Endothelial cell of umbilical vein (primary cell): ENCODE data around the gene PLBD1. TPM values are rescaled to one million over a fixed set of nuclear protein-coding genes. Genes with fewer than 3 reads are reported as not detected.

Experiments
- Bru-seq: library from RNA; stranded (reverse); fragments of 400-500 nt; gene quantifications from one replicate; lab custom pipeline; 2021; lab: Mats Ljungman, UMichigan
- BruChase-seq, 2 experiments: library from RNA; stranded (reverse); fragments of 400-500 nt; gene quantifications; one replicate each; lab custom pipeline; 2021; lab: Mats Ljungman, UMichigan
- BruUV-seq: library from RNA; stranded (reverse); fragments of 400-500 nt; replicated peaks from 2 replicates; lab custom pipeline; 2021; lab: Mats Ljungman, UMichigan
- CTCF ChIA-PET: fragments of 300-600, 350-600 bp; sonication (Branson Sonifier 250); formaldehyde crosslinking; loops from one replicate; lab custom pipeline; 2021; ENCODE audit warnings: antibody characterized with exemption, inconsistent platforms; lab: Charles Lee
- POLR2A ChIA-PET: fragments of 300-600, 350-600 bp; sonication (Branson Sonifier 250); formaldehyde crosslinking; loops from one replicate; lab custom pipeline; 2021; ENCODE audit warnings: antibody characterized with exemption, inconsistent platforms; lab: Charles Lee
- DNase-seq: peaks from one replicate; pipeline ENCODE4 v3.0.0-alpha.2; 2011; ENCODE audit warnings: low read depth, low spot score
- FAIRE-seq: peaks from 2 replicates; lab custom pipeline; 2011; peaks lifted over from hg19 to GRCh38; lab: Jason Lieb, UNC
- H2AFZ ChIP-seq: 2 replicates; pipeline ENCODE4 v1.6.0; 2012; ENCODE audit warnings: low read depth, low read length, control low read depth, inconsistent platforms
- H3K27ac ChIP-seq: 2 replicates; pipeline ENCODE4 v1.5.1; 2011; ENCODE audit warnings: low read depth, mild to moderate bottlenecking, control low read depth, low read length, moderate library complexity; ENCODE audit not compliant: insufficient read depth
- H3K27me3 ChIP-seq, 2 experiments: 2 replicates each; pipeline versions ENCODE4 v1.6.0 to v1.6.1; 2011; ENCODE audit warnings: low read length in 2 of 2, mixed read lengths in 1 of 2; ENCODE audit not compliant: control insufficient read depth in 2 of 2, insufficient read depth in 2 of 2
- H3K36me3 ChIP-seq, 2 experiments: 2 replicates in 1 of 2; 3 replicates in 1 of 2; pipeline ENCODE4 v1.5.1; 2011; ENCODE audit warnings: low read length in 2 of 2, mild to moderate bottlenecking in 1 of 2, moderate library complexity in 1 of 2; ENCODE audit not compliant: control insufficient read depth in 2 of 2, insufficient read depth in 2 of 2; ENCODE audit errors: extremely low read depth in 1 of 2
- H3K4me1 ChIP-seq: 3 replicates; pipeline ENCODE4 v1.5.1; 2011; ENCODE audit warnings: mild to moderate bottlenecking, low read length; ENCODE audit not compliant: control insufficient read depth, insufficient read depth; ENCODE audit errors: extremely low read depth
- H3K4me2 ChIP-seq: 2 replicates; pipeline ENCODE4 v1.6.1; 2011; ENCODE audit warnings: low read length, control low read depth, mixed read lengths; ENCODE audit not compliant: insufficient read depth
- H3K4me3 ChIP-seq, 3 experiments: fragments of 200-600 bp in 1 of 3; sonication (generic), shearing (Covaris generic) in 1 of 3; replicated peaks in 1 of 3; 2 replicates each; pipeline ENCODE4 v1.5.1; 2011 to 2016; ENCODE audit warnings: control low read depth in 3 of 3, low read length in 3 of 3, mild to moderate bottlenecking in 2 of 3, inconsistent platforms in 1 of 3, low read depth in 1 of 3, moderate library complexity in 1 of 3; ENCODE audit not compliant: insufficient read depth in 1 of 3
- H3K79me2 ChIP-seq: 2 replicates; pipeline ENCODE4 v1.6.0; 2012; ENCODE audit warnings: low read length, inconsistent platforms; ENCODE audit not compliant: control insufficient read depth, insufficient read depth
- H3K9ac ChIP-seq: replicated peaks from 2 replicates; pipeline ENCODE3; 2011; ENCODE audit warnings: low read length, control low read depth; ENCODE audit not compliant: insufficient read depth; ENCODE audit errors: extremely low read depth
- H3K9me1 ChIP-seq: replicated peaks from 3 replicates; pipeline ENCODE4 v1.6.0; 2011; ENCODE audit warnings: mild to moderate bottlenecking, low read length; ENCODE audit not compliant: control insufficient read depth, insufficient read depth; ENCODE audit errors: extremely low read depth
- H3K9me3 ChIP-seq: replicated peaks from 2 replicates; pipeline ENCODE4 v1.5.1; 2012; ENCODE audit warnings: low read length, inconsistent platforms; ENCODE audit not compliant: control insufficient read depth, insufficient read depth
- H4K20me1 ChIP-seq: replicated peaks from 2 replicates; pipeline ENCODE3; 2011; ENCODE audit warnings: mild to moderate bottlenecking, low read length; ENCODE audit not compliant: control insufficient read depth, insufficient read depth; ENCODE audit errors: extremely low read depth
- EZH2 ChIP-seq: IDR thresholded peaks from 2 replicates; pipeline ENCODE4 v1.6.1; 2012; ENCODE audit warnings: borderline replicate concordance, low read depth, mild to moderate bottlenecking, moderate library complexity, low read length, inconsistent platforms; ENCODE audit not compliant: severe bottlenecking
- FOS ChIP-seq: IDR thresholded peaks from 2 replicates; pipeline ENCODE4 v1.6.1; 2011; ENCODE audit warnings: mild to moderate bottlenecking, low read length, moderate library complexity, borderline replicate concordance; ENCODE audit not compliant: insufficient read depth
- GATA2 ChIP-seq: IDR thresholded peaks from 2 replicates; pipeline ENCODE4 v1.7.0; 2011; ENCODE audit warnings: low read depth, mild to moderate bottlenecking, moderate library complexity, mixed read lengths, low read length; ENCODE audit not compliant: insufficient read length, insufficient read depth
- JUN ChIP-seq: IDR thresholded peaks from 2 replicates; pipeline ENCODE4 v1.6.1; 2011; ENCODE audit warnings: borderline replicate concordance, low read depth; ENCODE audit not compliant: insufficient read length, insufficient read depth
- MYC ChIP-seq: IDR thresholded peaks from one replicate; pipeline ENCODE4 v1.6.1; 2011; ENCODE audit warnings: mild to moderate bottlenecking, low read depth, low read length
- POLR2A ChIP-seq: IDR thresholded peaks from 2 replicates; pipeline ENCODE4 v1.6.1; 2012; ENCODE audit warnings: low read depth, mild to moderate bottlenecking, control low read depth, low read length
- POLR2AphosphoS5 ChIP-seq: IDR thresholded peaks from 2 replicates; pipeline ENCODE4 v1.6.1; 2012; ENCODE audit warnings: low read depth, mild to moderate bottlenecking, control low read depth, low read length, moderate library complexity; ENCODE audit not compliant: insufficient read depth
- dilution Hi-C: fragments of 300-500 bp; cut with MboI; formaldehyde crosslinking; loops from one replicate; pipeline ENCODE4 v1.15.0; 2019; ENCODE audit warnings: low sequenced_read_pairs; ENCODE audit not compliant: extremely low pct_ligation_motif_present
- intact Hi-C: fragments of 100-400 bp; cut with micrococcal nuclease; formaldehyde crosslinking; loops from one replicate; pipeline ENCODE4 v1.10.0; 2022
- long read RNA-seq: library from polyadenylated mRNA; stranded (forward); transcript quantifications from one replicate; pipeline ENCODE4 v2.0.0, GENCODE V29; 2021
- polyA minus RNA-seq, 3 experiments: library from RNA; depleted of rRNA, polyadenylated mRNA; stranded (reverse); fragments of >200 nt; gene quantifications; 1 replicate in 1 of 3; 2 replicates in 2 of 3; pipeline ENCODE4 v1.2.3, GENCODE V29; 2011
- polyA plus RNA-seq, 4 experiments: library from polyadenylated mRNA; depleted of rRNA in 3 of 4; stranded (reverse) in 3 of 4; unstranded in 1 of 4; fragments of >200 nt; gene quantifications; 2 replicates each; pipeline versions ENCODE4 v1.2.1 to v1.2.3, GENCODE V29; 2011 to 2012; ENCODE audit warnings: missing spikeins in 1 of 4
- total RNA-seq: library from RNA; stranded (reverse); gene quantifications from 2 replicates; pipeline ENCODE4 v1.2.3, GENCODE V29; 2021
- TF ChIP-seq, protein P1 (sequence below), 2 donors: IDR thresholded peaks; 1 replicate in 1 of 2; 2 replicates in 1 of 2; pipeline ENCODE4 v1.5.1; 2011; ENCODE audit warnings: low read length in 2 of 2, mild to moderate bottlenecking in 2 of 2, moderate library complexity in 2 of 2, control low read depth in 1 of 2, inconsistent platforms in 1 of 2, low read depth in 1 of 2; ENCODE audit not compliant: insufficient read depth in 1 of 2; ENCODE audit errors: extremely low read depth in 1 of 2
- TF ChIP-seq, protein P2 (sequence below): IDR thresholded peaks from 2 replicates; pipeline ENCODE4 v1.6.1; 2011; ENCODE audit not compliant: insufficient read depth, insufficient read length

PLBD1 gene
- total RNA-seq (0.14 TPM in 1 of 2 replicates, not detected in the other), polyA plus RNA-seq (0.04 and 0.10 TPM in 2 replicates), polyA minus RNA-seq (0.34 TPM in 1 of 2 replicates, not detected in the other), Bru-seq, nascent RNA (percentile 4 among the genes with signal in this experiment), BruChase-seq, experiment 1, labeled RNA remaining after a 6-hour chase (percentile 6 among the genes with signal in this experiment), BruChase-seq, experiment 2, labeled RNA remaining after a 2-hour chase (not detected)
- 0.05 and 0.07 TPM in 2 replicates for polyA plus RNA-seq (2011; cell fraction: cytosol; rRNA removed)
- not detected in 2 replicates for polyA plus RNA-seq (2011; cell fraction: nucleus; rRNA removed)
- 0.26 TPM in 1 of 2 replicates, not detected in the other for polyA plus RNA-seq (2012)
- polyA minus RNA-seq (2011; cell fraction: cytosol; rRNA and poly(A)+ RNA removed) = not detected
- not detected in 2 replicates for polyA minus RNA-seq (2011; cell fraction: nucleus; rRNA and poly(A)+ RNA removed)
- long read RNA-seq, partial matches to known transcripts = 0 of 1 reads
- long read RNA-seq, other reads (novel, unspliced or antisense) = 0 of 1 reads

GRCh38 chr12:14567351-14568162 is at the start of gene PLBD1:
Gene PLBD1, minus strand, starts transcription at chr12:14567883. Its CDS starts 187 bp downstream, at chr12:14567696.
- Histone ChIP-seq H3K36me3 (no peaks in the 10 kb centered on the region), H3K4me2 (peak within 1 kb of the TSS; percentile 5), H3K9me3 (no peaks in the 10 kb centered on the region), H2AFZ (peak within 1 kb of the TSS; percentile 23), H3K27me3 (peaks cover 3 to 7% of the 10 kb centered on the region in 2 experiments), H4K20me1 (no peaks in the 10 kb centered on the region), H3K4me3 (peak within 1 kb of the TSS in 1 of 3 experiments; percentile 28), H3K27ac (no peak within 1 kb of the TSS), H3K9me1 (no peaks in the 10 kb centered on the region), H3K4me1 (no peaks in the 10 kb centered on the region), H3K79me2 (no peaks in the 10 kb centered on the region), H3K9ac (no peak within 1 kb of the TSS)
- dilution Hi-C loops = no loop called here
- intact Hi-C loops = no loop called here
- no TSS peak for BruUV-seq
- FAIRE-seq = no peak
- ChIA-PET POLR2A (interaction anchor here (0.7 kb wide), 1 partner anchor 703 kb away, joined by 3 read pairs; no protein-coding TSS in a partner anchor), CTCF (interaction anchor here (1.0 kb wide), 1 partner anchor 26 kb away, joined by 3 read pairs; no protein-coding TSS in a partner anchor)
- TF ChIP-seq, protein P1, sequence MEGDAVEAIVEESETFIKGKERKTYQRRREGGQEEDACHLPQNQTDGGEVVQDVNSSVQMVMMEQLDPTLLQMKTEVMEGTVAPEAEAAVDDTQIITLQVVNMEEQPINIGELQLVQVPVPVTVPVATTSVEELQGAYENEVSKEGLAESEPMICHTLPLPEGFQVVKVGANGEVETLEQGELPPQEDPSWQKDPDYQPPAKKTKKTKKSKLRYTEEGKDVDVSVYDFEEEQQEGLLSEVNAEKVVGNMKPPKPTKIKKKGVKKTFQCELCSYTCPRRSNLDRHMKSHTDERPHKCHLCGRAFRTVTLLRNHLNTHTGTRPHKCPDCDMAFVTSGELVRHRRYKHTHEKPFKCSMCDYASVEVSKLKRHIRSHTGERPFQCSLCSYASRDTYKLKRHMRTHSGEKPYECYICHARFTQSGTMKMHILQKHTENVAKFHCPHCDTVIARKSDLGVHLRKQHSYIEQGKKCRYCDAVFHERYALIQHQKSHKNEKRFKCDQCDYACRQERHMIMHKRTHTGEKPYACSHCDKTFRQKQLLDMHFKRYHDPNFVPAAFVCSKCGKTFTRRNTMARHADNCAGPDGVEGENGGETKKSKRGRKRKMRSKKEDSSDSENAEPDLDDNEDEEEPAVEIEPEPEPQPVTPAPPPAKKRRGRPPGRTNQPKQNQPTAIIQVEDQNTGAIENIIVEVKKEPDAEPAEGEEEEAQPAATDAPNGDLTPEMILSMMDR (IDR thresholded peaks at IDR 0.05; ENCODE audit: extremely low read depth in 1 of 2, insufficient read depth in 1 of 2, low read depth in 1 of 2, low read length in 2 of 2) = no peak
- TF ChIP-seq GATA2 (no peak), JUN (no peak), FOS (no peak), POLR2AphosphoS5 (no peak), POLR2A (no peak), MYC (no peak), EZH2 (no peak)
- TF ChIP-seq, protein P2, sequence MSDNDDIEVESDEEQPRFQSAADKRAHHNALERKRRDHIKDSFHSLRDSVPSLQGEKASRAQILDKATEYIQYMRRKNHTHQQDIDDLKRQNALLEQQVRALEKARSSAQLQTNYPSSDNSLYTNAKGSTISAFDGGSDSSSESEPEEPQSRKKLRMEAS = no peak
- peak; percentile 8 for DNase-seq
